Measurements from ENCODE around the gene NYAP1.
A peak's percentile ranks its signal among the peaks of the same experiment; 100 is the strongest.
"Not testable (repeated sequence)": the region's sequence is repeated elsewhere in the genome, so short reads cannot be mapped to it uniquely, and the experiment has no call there.

The NYAP1 gene

DNA sequence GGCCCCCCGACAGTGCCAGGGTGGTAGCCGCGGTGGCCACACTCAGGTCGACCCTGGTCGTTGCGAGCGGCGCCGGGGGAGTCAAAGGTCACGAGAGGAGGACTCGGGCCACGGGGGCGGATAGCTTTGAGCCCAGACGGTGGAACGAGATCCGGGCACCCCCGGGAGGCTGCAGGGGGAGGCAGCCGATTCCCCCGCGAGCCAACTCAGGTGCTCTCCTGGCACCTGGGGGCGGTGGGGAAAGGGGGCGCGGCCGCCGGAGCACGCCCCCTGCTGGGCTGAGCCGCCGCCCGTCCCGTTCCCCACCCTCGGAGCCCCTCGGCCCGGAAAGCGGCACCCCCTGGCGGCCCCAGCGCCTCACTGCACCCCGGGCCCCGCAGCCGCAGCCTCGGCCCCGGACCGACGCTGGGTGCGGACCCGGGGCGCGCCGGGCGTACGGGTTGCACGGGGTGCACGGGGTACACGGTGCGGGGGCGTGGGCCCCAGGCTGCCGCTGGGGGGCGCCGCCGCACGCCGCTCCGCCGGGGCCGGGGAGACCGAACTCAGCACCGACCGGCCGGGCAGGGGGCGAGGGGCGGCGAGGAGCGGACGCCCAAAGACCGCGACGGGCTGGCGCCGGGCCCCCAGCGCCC, 521 bp upstream of the NYAP1 start:
- DNase-seq (ENCODE audit: low read depth, low spot score), result no peak

DNA sequence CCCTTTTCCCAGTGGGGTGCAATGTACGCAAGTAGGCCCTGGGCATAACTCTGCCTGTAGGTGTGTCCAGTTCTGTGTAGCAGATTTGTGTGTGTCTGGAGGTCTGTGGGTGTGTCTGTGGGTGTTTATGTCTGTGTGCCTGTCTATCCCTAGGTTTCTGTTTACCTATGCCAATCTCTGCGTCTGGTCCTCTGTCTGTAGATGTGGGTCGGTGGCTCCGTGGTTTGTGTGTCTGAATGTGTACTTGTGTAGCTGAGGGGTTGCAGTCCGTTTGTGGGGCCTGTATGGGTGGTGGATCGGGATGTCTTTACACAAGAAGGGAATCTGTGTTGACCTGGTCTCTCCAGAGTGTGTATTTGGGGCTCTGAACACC, 932 bp downstream of the NYAP1 start:
- no peak for DNase-seq (ENCODE audit: low read depth, low spot score)

DNA sequence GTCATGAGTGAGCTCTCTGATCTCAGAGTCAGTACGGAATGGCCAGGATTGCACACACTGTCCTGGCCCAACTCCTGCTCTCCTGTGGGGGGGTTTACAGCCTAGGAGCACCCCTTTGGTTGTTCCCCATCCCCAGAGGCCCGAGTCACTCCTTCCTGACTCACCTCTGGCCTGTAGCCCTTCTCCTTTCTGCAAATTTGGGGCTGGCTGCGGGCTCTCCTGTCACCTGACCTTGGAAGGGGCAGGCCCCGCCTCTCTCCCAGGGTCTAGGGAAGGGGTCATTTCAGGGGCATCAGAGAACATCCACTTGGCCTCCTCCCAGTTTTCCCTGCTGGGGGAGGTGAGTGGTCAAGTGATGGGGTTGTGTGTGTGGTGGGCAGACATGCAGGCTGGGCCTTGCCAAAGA, 1.7 kb downstream of the NYAP1 start:
- no peak for DNase-seq (ENCODE audit: low read depth, low spot score)

DNA sequence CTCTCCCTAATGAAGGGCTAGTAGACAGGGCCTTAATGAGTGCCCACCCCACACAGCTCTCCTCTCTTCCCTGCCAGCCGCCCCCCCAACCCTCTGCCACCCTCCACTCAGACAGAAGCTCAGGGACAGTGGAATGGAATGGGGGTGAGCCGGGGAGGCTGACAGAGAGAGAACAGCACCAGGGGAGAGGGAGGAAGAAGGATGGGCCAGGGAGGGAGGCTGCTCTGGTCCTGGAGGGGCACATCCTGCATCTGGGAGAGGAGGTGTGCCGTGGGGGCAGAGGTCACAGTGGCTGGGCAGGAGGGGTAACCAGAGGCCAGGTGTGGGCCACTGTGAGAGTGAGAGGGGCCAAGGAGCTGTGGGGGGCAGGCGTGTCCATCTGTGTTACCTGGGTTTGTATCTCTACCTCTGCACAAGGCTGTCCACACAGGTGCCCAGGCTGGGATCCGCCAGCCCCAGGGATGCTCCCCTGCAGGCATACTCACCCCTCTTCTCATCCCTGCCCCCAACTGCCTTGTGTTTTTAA, 2.4 kb downstream of the NYAP1 start:
- no peak for DNase-seq (ENCODE audit: low read depth, low spot score)

DNA sequence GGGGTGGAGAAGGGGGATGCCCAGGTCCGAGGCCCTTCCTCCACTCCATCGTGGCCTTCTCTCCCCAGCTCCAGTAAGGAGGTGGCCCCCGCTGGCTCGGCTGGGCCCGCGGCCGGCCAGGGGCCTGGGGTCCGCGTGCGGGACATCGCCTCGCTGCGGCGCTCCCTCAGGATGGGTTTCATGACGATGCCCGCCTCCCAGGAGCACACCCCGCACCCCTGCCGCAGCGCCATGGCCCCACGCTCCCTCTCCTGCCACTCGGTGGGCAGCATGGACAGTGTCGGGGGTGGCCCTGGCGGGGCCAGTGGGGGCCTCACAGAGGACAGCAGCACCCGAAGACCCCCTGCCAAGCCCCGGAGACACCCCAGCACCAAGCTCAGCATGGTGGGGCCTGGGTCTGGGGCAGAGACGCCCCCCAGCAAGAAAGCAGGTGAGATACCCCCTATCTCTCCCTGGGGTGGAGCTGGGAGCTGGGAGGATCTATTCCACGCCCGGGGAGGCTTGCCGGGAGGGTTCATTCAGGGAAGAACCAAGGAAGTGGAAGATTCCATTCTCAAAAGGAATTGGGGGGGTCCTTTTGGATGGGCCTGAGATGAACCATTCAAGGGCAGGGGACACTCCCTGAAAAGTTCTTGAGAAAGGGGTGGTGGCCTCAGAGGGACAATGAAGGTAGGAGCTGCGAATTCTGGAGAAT, 3.2 kb downstream of the NYAP1 start:
- DNase-seq (ENCODE audit: low read depth, low spot score), result no peak

DNA sequence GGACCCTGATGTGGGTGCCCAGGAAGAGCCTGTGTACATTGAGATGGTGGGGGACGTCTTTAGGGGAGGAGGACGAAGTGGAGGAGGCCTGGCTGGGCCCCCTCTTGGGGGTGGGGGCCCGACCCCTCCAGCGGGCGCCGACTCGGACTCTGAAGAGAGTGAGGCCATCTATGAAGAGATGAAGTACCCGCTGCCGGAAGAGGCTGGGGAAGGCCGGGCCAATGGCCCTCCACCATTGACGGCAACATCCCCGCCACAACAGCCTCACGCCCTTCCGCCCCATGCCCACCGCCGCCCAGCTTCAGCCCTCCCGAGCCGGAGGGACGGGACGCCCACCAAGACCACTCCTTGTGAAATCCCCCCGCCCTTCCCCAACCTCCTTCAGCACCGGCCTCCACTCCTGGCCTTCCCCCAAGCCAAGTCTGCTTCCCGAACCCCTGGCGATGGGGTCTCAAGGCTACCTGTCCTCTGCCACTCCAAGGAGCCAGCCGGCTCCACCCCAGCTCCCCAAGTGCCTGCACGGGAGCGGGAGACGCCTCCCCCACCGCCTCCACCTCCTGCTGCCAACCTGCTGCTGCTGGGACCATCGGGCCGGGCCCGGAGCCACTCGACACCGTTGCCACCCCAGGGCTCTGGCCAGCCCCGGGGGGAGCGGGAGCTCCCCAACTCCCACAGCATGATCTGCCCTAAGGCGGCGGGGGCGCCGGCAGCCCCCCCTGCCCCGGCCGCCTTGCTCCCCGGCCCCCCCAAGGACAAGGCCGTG, 4.8 kb downstream of the NYAP1 start:
- DNase-seq (ENCODE audit: low read depth, low spot score), result no peak

DNA sequence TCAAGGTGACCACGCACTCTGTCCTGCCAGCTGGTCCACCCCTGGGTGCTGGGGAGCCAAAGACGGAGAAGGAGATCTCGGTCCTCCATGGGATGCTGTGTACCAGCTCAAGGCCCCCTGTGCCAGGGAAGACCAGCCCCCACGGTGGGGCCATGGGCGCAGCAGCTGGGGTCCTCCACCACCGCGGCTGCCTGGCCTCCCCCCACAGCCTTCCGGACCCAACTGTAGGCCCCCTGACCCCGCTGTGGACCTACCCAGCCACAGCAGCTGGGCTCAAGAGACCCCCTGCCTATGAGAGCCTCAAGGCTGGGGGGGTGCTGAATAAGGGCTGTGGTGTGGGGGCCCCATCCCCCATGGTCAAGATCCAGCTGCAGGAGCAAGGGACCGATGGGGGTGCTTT, 5.4 kb downstream of the NYAP1 start:
- no peak for DNase-seq (ENCODE audit: low read depth, low spot score)

DNA sequence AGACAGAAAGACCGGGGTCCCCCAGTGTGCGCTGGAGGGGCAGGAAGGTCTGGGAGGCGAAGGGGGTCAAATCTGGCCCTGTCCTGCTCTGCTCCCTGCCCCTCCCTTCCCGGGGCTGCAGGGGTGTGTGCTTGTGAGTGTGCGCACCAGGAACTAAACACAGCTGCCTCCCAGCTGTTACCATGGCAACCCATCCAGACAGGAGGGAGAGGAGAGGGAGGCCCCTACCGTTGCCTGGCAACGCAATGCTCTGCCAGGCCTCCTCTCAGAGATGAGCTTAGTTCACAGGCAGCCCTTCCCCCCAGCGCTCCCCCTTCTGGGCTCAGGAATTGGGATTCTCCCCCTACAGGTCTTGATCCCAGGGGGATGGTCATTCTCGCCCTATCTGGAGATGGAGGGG, 6.1 kb downstream of the NYAP1 start:
- DNase-seq (ENCODE audit: low read depth, low spot score), result peak; percentile 67

DNA sequence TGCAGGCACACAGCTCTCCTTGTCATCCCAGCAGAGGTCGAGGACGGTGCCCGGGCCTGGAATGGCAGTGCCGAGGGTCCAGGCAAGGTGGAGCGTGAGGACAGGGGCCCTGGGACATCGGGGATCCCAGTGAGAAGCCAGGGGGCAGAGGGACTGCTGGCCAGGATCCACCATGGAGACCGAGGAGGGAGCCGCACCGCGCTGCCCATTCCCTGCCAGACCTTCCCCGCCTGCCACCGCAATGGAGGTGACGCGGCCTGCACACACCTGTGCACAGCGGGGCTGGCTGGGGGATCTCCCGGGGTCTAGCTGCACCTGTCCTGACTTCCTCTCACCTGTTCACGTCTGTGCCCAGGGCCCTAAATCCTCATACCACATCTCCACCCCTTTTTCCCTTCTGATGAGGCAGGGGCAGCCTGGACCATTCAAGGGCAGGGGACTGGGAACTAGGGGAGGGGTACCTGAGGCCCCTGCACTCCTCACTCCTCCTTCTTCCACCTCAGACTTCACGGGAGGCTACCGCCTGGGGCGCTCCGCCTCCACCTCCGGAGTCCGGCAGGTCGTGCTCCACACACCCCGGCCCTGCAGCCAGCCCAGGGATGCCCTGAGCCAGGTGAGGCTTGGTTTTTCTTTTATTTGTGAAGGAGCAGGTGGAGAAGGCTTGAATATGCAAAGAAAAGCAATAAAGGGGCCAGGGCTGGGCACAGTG, 6.9 kb downstream of the NYAP1 start:
- DNase-seq (ENCODE audit: low read depth, low spot score), result no peak

DNA sequence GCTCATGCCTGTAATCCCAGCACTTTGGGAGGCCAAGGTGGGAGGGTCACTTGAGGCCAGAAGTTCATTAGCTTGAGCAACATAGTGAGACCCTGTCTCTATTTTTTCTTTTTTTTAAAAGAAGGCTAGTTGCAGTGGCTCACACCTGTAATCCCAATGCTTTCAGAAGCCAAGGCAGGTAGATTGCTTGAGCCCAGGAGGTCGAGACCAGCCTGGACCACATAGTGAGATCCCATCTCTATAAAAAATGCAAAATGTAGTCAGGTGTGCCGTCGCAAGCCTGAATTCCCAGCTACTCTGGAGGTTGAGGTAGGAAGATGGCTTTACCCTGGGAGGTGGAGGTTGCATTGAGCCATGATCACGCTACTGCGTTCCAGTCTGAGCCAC, 7.5 kb downstream of the NYAP1 start:
- DNase-seq (ENCODE audit: low read depth, low spot score), result no peak

DNA sequence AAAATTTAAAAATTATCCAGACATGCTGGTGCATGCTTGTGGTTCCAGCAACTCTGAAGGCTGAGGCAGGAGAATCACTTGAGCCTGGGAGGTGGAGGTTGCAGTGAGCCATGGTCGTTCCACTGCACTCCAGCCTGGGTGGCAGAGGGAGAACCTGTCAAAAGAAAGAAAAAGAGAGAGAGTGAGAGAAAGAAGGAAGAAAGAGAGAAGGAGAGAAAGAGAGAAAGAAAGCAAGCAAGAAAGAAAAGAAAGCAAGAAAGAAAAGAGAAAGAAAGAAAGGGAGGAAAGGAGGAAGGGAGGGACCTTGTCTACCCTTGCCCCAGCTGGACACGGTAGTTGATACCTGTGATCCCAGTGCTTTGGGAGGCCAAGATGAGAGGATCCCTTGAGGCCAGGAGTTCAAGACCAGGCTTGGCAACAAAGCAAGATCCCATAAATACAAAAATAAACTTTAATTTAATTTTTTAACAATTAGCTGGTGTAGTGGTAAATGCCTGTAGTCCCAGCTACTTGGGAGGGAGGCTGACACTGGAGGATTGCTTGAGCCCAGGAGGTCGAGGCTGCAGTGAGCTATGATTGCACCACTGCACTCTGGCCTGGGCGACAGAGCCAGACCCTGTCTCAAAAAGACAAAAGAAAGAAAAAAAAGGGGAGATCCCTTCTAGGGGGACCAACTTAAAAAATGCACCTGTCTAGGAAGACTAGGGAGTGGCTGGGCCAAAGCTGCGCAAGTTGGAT, 9.2 kb downstream of the NYAP1 start:
- no peak for DNase-seq (ENCODE audit: low read depth, low spot score)

DNA sequence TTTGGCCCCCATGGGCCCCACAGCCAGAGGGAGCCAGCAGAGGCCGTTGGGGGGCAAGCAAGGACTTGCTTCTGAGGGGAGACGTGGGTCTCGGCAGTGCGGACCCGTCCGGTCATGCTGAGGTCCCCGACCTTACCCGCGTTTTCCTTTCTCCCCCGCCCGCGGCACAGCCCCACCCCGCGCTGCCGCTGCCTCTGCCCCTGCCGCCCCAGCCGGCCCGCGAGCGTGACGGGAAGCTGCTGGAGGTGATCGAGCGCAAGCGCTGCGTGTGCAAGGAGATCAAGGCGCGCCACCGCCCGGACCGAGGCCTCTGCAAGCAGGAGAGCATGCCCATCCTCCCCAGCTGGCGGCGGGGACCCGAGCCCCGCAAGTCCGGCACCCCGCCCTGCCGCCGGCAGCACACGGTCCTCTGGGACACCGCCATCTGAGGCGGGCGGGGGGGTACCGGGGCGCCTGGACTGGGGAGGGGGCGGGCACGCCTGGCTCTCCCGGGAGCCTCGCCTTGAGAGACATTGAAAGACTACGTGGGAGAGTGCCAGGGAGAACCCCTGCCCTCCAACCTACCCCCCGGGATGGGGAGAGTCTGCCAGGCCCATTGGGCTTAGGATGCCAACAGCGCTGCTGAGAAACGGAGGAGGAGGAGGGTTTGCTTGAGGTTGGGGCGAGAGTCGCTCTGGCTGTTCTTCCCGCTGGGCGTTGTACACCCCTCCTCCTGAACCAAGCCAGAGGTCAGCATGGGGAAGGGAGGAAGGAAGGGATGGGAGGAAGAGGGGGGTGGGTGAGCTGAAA, 9.9 kb downstream of the NYAP1 start:
- no peak for DNase-seq (ENCODE audit: low read depth, low spot score)

DNA sequence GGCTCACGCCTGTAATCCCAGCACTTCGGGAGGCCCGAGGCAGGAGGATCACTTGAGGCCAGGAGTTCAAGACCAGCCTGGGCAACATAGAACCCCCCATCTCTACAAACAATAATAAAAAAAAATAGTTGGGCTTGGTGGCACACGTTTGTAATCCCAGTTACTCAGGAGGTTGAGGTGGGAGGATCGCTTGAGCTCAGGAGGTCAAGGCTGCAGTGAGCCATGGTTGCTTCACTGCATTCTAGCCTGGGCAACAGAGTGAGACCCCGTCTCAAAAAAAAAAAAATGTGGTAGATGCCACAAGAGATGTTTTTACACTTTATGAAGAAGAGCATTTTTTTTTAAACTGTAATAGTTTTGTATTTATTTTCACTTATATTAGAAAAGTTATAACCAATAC, 12.8 kb downstream of the NYAP1 start:
- no peak for DNase-seq (ENCODE audit: low read depth, low spot score)

DNA sequence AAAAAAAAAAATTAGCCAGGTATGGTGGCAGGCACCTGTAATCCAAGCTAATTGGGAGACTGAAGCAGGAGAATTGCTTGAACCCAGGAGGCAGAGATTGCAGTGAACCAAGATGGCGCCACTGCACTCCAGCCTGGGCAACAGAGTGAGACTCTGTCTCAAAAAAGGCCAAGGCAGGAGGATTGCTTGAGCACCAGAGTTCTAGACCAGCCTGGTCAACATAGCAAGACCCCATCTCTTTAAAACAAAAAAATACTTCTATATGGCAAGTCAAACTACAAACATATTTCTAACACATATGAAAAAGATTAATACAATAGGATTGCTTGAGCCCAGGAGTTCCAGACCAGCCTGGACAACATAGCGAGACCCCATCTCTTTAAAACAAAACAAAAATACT, 17.0 kb downstream of the NYAP1 start:
- DNase-seq (ENCODE audit: low read depth, low spot score), result not testable (repeated sequence)

DNA sequence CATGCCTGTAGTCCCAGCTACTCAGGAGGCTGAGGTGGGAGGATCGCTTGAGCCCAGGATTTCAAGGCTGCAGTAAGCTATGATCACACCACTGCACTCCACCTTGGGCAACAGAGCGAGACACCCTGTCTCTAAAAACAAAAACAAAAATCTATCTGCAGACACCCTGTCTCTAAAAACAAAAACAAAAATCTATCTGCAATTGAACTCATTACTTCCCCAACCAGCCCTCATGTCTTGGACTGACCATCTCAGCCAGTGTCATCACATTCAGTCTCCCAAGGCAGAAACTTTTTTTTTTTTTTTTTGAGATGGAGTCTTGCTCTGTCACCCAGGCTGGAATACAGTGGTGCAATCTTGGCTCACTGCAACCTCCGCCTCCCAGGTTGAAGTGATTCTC, 20.3 kb downstream of the NYAP1 start:
- not testable (repeated sequence) for DNase-seq (ENCODE audit: low read depth, low spot score)

DNA sequence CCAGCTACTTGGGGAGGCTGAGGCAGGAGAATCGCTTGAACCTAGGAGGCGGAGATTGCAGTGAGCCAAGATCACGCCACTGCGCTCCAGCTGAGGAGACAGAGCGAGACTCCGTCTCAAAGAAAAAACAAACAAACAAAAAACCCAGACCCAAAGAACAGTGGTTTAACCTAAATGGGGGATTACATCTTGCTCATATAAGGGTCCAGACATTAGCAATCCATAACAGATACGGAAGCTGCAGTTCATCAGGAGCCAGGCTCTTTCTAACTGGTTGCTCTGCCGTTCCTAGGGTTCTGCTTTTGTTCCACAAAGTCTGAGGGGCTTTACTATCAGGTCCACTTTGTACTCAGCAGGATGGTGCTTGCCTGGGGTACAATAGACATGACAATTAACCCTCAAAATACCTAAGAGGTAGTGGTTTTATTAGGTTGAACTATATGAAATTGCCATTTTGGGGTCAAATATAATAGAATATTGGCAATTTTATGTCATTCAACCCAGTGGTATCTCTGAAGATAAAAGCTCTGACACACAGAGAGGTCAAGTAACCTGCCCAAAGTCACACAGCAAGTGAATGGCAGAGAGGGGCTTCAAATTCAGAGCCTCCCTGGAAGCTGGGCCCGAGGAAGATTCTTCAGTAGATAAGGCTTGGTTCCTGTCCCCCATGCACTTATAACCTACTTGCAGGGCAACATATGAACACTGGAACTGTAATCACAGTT, 21.3 kb downstream of the NYAP1 start:
- no peak for DNase-seq (ENCODE audit: low read depth, low spot score)

DNA sequence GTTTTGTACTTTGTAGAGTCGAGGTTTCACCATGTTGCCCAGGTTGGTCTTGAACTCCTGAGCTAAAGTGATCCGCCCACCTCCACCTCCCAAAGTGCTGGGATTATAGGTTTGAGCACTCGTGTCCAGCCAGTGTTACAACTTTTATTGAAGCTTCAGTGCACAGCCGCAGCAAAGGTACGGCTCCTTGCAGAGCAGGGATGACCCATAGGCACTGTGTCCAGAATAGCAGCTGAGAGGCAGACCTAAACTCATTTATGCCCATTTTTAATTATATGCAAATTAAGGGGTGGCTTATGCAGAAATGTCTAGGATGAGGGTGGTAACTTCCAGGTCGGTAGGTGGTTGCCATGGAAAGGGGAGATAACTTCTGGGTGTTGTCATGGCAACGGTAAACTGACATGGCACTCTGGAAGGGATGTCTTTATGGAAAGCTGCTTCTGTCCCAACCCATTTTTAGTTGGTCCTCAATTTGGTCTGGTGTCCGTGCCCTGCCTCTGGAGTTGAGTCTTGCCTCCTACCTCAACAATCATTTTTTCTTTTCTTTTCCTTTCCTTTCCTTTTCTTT, 22.7 kb downstream of the NYAP1 start:
- DNase-seq (ENCODE audit: low read depth, low spot score), result no peak

DNA sequence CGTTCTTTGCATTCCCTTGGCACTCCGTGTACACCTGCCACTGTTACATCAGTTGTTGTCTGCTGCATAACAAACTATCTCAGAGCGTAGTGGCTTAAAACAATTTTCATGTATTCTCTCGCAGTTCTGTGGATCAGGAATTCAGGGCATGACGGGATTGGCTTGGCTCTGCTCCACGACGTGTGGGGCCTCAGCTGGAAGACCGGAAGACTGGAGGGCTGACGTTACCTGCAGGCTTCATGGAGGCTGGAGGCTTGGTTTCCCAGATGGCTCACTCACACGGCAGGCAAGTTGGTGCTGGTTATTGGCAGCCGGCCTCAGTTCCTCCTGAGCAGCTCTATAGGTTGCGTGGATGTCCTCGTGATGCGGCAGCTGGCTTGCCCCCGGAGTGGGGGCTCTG, 25.5 kb downstream of the NYAP1 start:
- peak; percentile 57 for DNase-seq (ENCODE audit: low read depth, low spot score)

DNA sequence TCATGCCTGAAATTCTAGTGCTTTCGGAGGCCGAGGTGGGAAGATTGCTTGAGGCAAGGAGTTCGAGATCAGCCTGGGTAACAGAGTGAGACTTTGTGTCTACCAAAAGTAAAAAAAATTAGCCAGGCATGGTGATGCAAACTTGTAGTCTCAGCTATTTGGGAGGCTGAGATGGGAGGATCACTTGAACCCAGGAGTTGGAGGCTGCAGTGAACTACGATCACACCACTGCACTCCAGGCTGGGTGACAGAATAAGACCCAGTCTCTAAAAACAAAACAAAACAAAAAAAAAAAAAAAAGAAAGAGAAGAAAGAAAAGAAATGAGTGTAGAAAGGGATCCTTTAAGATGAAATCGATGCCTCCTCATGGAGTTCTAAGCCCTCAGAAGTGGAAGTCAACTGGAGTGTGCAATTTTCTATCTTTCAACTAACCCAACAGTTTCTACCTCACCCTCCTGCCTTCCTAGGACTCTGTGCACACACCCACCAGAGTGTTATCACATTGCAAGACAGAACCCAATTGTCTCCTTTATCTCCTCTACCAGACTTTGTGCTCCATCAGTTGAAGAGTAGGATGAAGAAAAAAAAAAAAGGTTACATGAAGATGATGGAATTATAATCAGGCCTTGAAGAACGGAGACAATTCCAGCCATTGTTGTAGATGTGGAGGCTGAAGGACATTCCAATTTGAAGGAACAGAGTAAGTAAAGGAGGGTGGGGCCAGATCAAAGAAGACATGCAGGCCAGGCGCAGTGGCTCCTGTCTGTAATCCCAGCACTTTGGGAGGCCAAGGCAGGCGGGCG, 26.9 kb downstream of the NYAP1 start:
- DNase-seq (ENCODE audit: low read depth, low spot score), result no peak
